ENCODE results near the gene PRUNE2. TPM values are rescaled to one million over a fixed set of nuclear protein-coding genes. Genes with fewer than 3 reads are reported as not detected.

The PRUNE2 gene
- total RNA-seq, 1 donor from 2014 or later: 0.78 TPM

Other genes starting within 250 kb of the PRUNE2 start
- gene PCA3, start 141.7 kb downstream of the PRUNE2 start, total RNA-seq: 0.60 TPM
- gene FOXB2, start 113.5 kb upstream of the PRUNE2 start, total RNA-seq: not detected

All from left lobe of liver (tissue), 1 donor.